ENCODE measurements around the gene PROSER1.

PROSER1 gene

DNA sequence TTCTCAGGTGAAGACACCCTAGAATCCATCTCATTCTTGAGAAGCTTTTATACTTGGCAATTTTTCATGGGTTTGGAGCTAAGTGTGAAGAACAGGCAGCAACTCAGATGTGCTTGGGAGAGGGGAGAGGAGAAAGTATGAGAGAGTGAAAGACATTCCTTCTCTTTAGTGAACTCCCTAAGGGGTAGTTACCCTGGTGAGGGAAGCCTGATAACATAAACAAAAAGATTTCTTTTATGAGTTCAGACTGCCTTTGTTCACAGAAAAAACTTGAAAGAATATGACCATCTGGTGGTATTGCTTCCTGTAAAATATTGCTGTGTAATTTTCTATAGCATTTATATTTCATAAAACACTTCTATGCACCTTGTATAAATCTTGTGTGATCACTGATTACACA is 47.2 kb downstream of the PROSER1 start, which contains the start of gene STOML3:
Gene STOML3 (minus strand): TSS at position 139 of the 400 bp plus-strand sequence. CDS start 110 bp downstream, at position 29.
- no peaks in the 10 kb centered on the region for H3K27me3 ChIP-seq (replicated peaks; ENCODE audit: control insufficient read depth, insufficient read depth, low read length)
- no peak for DNase-seq (ENCODE audit: low read depth)
- no peaks in the 10 kb centered on the region for H3K9me3 ChIP-seq (ENCODE audit: control insufficient read depth, low read length)
- H3K4me1 ChIP-seq (ENCODE audit: control insufficient read depth, insufficient read depth, low read length): no peaks in the 10 kb centered on the region
- no peak within 1 kb of the TSS for H3K4me3 ChIP-seq (ENCODE audit: low read length)
- no peaks in the 10 kb centered on the region for H3K36me3 ChIP-seq (ENCODE audit: control insufficient read depth, insufficient read depth, low read length, severe bottlenecking)
- no peak within 1 kb of the TSS for H3K9ac ChIP-seq (ENCODE audit: low read length)

DNA sequence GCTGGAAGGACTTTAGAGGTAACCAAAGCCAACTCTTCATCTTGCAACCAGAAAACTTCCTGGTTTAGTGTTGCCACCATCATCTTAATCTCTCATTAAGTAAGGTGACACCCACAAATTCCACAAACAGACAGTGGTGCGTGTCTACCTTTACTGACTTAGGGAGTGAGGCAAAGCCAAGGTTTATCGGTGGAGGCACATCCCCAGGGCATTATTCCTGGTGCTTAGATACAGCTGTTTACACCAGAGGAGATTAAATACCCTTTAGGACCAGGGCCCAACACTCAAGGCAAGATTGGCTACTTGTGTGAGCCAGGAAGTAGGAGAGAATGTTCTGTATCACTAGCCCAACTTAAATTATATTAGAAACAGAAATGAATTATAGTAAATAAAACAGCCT is 56.8 kb downstream of the PROSER1 start:
- Histone ChIP-seq H3K9ac (ENCODE audit: low read length) (no peak overlapping the region), H3K4me3 (ENCODE audit: low read length) (no peak overlapping the region), H3K9me3 (ENCODE audit: control insufficient read depth, low read length) (peaks cover 11% of the 10 kb centered on the region), H3K27me3 (replicated peaks; ENCODE audit: control insufficient read depth, insufficient read depth, low read length) (no peaks in the 10 kb centered on the region), H3K36me3 (ENCODE audit: control insufficient read depth, insufficient read depth, low read length, severe bottlenecking) (no peaks in the 10 kb centered on the region), H3K4me1 (ENCODE audit: control insufficient read depth, insufficient read depth, low read length) (peaks cover 11% of the 10 kb centered on the region)
- no peak for DNase-seq (ENCODE audit: low read depth)

DNA sequence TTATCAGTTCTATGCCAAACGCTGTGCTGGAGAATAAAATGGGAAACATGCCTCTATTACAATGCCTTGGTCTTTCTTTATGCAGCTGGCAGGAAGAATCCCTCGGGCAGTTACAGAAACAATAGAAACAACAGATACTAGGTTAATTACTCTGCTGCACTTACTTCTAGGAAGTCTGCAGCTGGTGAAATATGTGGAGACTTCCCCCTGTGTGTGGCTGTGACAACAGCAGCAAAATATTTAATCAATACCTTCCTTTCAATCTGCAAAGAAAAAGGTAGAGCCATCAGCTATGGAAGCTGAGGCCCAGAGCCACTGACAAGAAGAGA is 57.2 kb downstream of the PROSER1 start:
- H3K27me3 ChIP-seq (replicated peaks; ENCODE audit: control insufficient read depth, insufficient read depth, low read length): no peaks in the 10 kb centered on the region
- no peak overlapping the region for H3K9ac ChIP-seq (ENCODE audit: low read length)
- no peak overlapping the region for H3K4me3 ChIP-seq (ENCODE audit: low read length)
- peaks cover 11% of the 10 kb centered on the region for H3K9me3 ChIP-seq (ENCODE audit: control insufficient read depth, low read length)
- no peaks in the 10 kb centered on the region for H3K36me3 ChIP-seq (ENCODE audit: control insufficient read depth, insufficient read depth, low read length, severe bottlenecking)
- peaks cover 11% of the 10 kb centered on the region for H3K4me1 ChIP-seq (ENCODE audit: control insufficient read depth, insufficient read depth, low read length)
- no peak for DNase-seq (ENCODE audit: low read depth)

DNA sequence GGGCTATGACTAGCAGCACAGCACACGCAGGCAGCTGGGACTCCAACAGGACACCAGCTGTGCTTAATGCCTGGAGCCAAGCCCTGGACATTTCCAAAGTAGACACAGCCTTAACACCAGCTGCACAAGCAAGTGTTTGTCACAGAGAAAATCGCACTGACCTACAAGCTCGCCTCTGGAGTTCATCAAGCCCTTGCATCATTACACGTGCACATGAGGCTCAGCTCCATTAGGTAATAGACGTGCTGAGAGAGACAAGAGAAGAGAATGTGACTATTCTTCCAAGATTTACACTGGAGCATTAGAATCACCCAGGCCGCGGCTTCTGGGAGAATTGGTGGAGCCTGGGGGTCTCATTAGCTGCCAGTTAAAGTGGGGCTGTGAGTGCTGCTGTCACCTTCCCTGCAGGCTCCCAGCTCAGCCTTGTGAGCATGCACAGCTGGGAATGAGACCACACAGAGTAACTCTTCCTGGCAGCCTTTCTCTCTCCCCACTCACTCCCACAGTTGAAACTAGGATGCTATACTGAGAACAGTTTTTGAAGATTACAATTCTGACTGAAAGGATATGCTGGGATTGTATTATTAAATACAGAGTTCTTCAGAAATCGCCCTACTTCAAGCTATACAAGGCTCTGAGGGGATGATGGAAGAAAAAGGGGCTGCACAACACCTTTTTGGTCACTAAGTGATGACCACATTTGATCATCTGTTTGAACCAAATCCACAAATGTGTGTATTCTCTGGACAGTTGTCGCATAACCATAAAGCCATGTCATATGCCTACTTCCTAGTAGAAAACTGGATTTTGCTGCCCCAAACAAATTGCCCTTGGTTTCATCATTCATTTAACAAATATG is 57.8 kb downstream of the PROSER1 start:
- Histone ChIP-seq H3K36me3 (ENCODE audit: control insufficient read depth, insufficient read depth, low read length, severe bottlenecking) (no peaks in the 10 kb centered on the region), H3K9me3 (ENCODE audit: control insufficient read depth, low read length) (peaks cover 11% of the 10 kb centered on the region), H3K27me3 (replicated peaks; ENCODE audit: control insufficient read depth, insufficient read depth, low read length) (no peaks in the 10 kb centered on the region), H3K9ac (ENCODE audit: low read length) (no peak overlapping the region), H3K4me3 (ENCODE audit: low read length) (no peak overlapping the region), H3K4me1 (ENCODE audit: control insufficient read depth, insufficient read depth, low read length) (peaks cover 11% of the 10 kb centered on the region)
- peak; percentile 37 for DNase-seq (ENCODE audit: low read depth)

DNA sequence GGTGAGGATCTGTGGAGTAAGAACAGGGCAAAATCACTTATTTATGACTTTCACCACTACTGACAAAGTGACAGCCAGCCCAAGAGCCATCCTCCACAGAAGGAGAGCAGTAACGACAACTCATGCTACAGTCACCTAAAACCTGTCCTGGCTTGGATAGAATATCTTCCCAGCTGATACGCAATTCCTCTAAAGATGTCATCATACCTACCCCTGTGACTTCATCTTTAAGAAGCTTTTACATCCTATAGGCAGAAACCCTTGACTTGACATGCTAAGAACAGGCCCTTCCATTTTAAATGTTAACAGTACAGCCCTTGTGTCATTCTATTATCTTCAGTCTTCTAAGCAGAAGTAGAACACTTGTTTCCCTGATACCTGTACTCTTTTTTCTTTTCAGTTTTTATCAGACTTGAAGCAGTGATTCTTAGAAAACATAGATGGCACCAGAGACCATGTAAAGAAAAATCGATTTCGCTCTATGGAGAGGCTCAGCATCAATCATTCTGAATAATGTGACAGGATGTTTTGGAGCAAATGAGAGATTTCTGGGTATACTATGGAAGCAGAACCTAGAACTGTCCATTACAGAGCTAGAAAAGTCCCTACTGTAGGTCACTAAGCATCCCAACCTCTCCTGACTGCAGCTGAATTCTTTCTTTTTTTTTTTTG is 67.4 kb downstream of the PROSER1 start:
- no peaks in the 10 kb centered on the region for H3K4me1 ChIP-seq (ENCODE audit: control insufficient read depth, insufficient read depth, low read length)
- no peaks in the 10 kb centered on the region for H3K9me3 ChIP-seq (ENCODE audit: control insufficient read depth, low read length)
- no peak overlapping the region for H3K9ac ChIP-seq (ENCODE audit: low read length)
- H3K4me3 ChIP-seq (ENCODE audit: low read length): no peak overlapping the region
- no peak for DNase-seq (ENCODE audit: low read depth)
- peaks cover 5% of the 10 kb centered on the region for H3K27me3 ChIP-seq (replicated peaks; ENCODE audit: control insufficient read depth, insufficient read depth, low read length)
- no peaks in the 10 kb centered on the region for H3K36me3 ChIP-seq (ENCODE audit: control insufficient read depth, insufficient read depth, low read length, severe bottlenecking)

DNA sequence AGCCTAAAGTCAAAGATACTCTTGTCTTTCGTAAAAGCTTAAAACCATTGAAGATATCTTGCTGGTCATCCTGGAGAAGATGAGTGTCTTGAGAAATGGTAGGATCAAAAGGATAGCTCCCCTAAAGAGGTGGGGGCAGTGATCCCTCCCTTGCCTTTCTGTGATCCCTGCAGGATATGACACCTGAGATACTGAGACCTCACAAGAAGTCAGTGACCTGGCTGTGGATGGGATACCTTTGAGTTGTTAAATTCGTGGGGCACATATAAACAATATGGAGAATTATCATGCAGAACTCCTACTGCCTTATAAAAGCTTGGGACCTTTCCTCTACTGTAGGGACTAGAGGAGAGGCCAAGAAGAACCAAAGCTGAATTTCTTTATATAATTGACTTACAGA is 68.7 kb downstream of the PROSER1 start:
- peaks cover 5% of the 10 kb centered on the region for H3K27me3 ChIP-seq (replicated peaks; ENCODE audit: control insufficient read depth, insufficient read depth, low read length)
- no peak for DNase-seq (ENCODE audit: low read depth)
- no peaks in the 10 kb centered on the region for H3K4me1 ChIP-seq (ENCODE audit: control insufficient read depth, insufficient read depth, low read length)
- H3K9me3 ChIP-seq (ENCODE audit: control insufficient read depth, low read length): no peaks in the 10 kb centered on the region
- no peak overlapping the region for H3K4me3 ChIP-seq (ENCODE audit: low read length)
- no peaks in the 10 kb centered on the region for H3K36me3 ChIP-seq (ENCODE audit: control insufficient read depth, insufficient read depth, low read length, severe bottlenecking)
- no peak overlapping the region for H3K9ac ChIP-seq (ENCODE audit: low read length)

DNA sequence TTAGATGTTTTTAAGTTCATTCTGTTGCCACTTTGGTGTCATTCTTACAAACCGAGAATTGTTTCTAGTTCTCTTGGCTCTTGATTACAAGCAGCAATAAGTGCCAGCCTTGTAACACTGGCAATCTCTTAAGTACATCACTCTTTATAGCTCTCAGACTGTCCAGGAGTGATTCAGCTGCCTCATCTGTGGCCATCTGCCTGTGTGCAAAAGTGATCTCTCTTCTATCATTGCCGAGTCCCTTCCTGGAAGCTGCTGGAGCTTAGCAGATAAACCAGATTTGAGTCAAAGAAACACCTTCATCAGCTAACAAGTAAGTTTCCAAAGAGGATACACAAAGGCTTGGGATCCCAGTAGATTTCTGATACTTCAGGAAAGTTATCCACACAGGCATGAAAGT is 70.4 kb downstream of the PROSER1 start:
- H3K9ac ChIP-seq (ENCODE audit: low read length): no peak overlapping the region
- DNase-seq (ENCODE audit: low read depth): no peak
- peaks cover 11% of the 10 kb centered on the region for H3K27me3 ChIP-seq (replicated peaks; ENCODE audit: control insufficient read depth, insufficient read depth, low read length)
- no peaks in the 10 kb centered on the region for H3K4me1 ChIP-seq (ENCODE audit: control insufficient read depth, insufficient read depth, low read length)
- H3K9me3 ChIP-seq (ENCODE audit: control insufficient read depth, low read length): no peaks in the 10 kb centered on the region
- H3K4me3 ChIP-seq (ENCODE audit: low read length): no peak overlapping the region
- H3K36me3 ChIP-seq (ENCODE audit: control insufficient read depth, insufficient read depth, low read length, severe bottlenecking): no peaks in the 10 kb centered on the region

DNA sequence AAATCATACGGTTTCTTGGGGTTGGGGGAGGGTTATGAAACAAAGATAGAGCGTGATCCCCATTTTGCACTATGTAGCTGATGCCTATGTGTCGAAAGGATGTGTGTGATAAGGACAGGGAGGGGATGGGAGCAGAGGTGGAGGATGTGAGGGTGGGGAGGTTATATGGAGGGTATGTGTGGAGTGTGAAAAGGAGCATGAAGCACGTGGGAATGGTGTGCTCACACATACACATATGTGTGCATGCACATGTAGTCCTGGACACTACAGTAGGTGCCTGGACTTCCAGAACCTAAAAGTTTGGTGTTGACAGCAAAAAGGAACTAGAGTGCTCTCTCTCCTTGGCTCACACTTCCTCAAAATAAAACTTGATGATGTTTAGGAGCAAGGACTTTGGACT is 72.6 kb downstream of the PROSER1 start:
- no peak overlapping the region for H3K9ac ChIP-seq (ENCODE audit: low read length)
- DNase-seq (ENCODE audit: low read depth): no peak
- no peak overlapping the region for H3K4me3 ChIP-seq (ENCODE audit: low read length)
- no peaks in the 10 kb centered on the region for H3K36me3 ChIP-seq (ENCODE audit: control insufficient read depth, insufficient read depth, low read length, severe bottlenecking)
- peaks cover 9% of the 10 kb centered on the region for H3K9me3 ChIP-seq (ENCODE audit: control insufficient read depth, low read length)
- no peaks in the 10 kb centered on the region for H3K4me1 ChIP-seq (ENCODE audit: control insufficient read depth, insufficient read depth, low read length)
- H3K27me3 ChIP-seq (replicated peaks; ENCODE audit: control insufficient read depth, insufficient read depth, low read length): peaks cover 11% of the 10 kb centered on the region

DNA sequence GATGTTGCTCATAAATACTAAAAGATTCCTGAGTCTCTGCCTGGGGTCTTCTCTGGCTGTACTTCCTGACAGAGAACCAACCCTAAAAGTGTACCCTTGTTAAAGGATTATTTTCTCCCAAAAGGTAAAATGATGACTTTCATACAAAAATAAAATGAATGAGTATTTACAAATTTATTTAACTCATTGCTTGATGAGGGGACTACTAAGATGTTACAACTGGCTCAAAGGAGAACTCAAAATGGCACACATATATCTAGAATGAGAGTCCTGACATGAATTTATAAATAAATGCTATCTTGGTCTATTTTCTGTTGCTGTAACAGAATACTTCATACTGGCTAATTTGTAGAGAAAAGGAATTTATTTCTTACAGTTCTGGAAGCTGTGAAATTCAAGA is 77.7 kb downstream of the PROSER1 start:
- DNase-seq (ENCODE audit: low read depth): no peak
- H3K4me3 ChIP-seq (ENCODE audit: low read length): no peak overlapping the region
- no peaks in the 10 kb centered on the region for H3K4me1 ChIP-seq (ENCODE audit: control insufficient read depth, insufficient read depth, low read length)
- no peaks in the 10 kb centered on the region for H3K36me3 ChIP-seq (ENCODE audit: control insufficient read depth, insufficient read depth, low read length, severe bottlenecking)
- no peak overlapping the region for H3K9ac ChIP-seq (ENCODE audit: low read length)
- peaks cover 21% of the 10 kb centered on the region for H3K9me3 ChIP-seq (ENCODE audit: control insufficient read depth, low read length)
- H3K27me3 ChIP-seq (replicated peaks; ENCODE audit: control insufficient read depth, insufficient read depth, low read length): peaks cover 6% of the 10 kb centered on the region
